A673 (cell line): ENCODE data around the gene BOD1L2. TPM values are rescaled to one million over a fixed set of nuclear protein-coding genes. Genes with fewer than 3 reads are reported as not detected.

Experiments used
- BruUV-seq: library from RNA; stranded (reverse); fragments of 400-500 nt; replicated peaks from 2 replicates; lab custom pipeline; 2021; lab: Mats Ljungman, UMichigan
- CTCF ChIA-PET: fragments of 300-600 bp; sonication (Branson Sonifier 250); formaldehyde crosslinking; loops from one replicate; lab custom pipeline; 2022; ENCODE audit warnings: antibody characterized with exemption; lab: Charles Lee
- POLR2A ChIA-PET: fragments of 300-600 bp; sonication (Branson Sonifier 250); formaldehyde crosslinking; loops from one replicate; lab custom pipeline; 2022; ENCODE audit warnings: antibody characterized with exemption; ENCODE audit not compliant: low non-redundant PET; lab: Charles Lee
- DNase-seq: peaks from one replicate; pipeline ENCODE4 v3.0.0-alpha.2; 2015; ENCODE audit warnings: low spot score
- H3K27ac ChIP-seq: fragments of 200-600 bp; sonication (generic); 2 replicates; pipeline ENCODE4 v1.5.1; 2016; ENCODE audit warnings: mixed run types, low read depth, mild to moderate bottlenecking, mixed read lengths, antibody characterized with exemption, low read length; ENCODE audit not compliant: poor library complexity, severe bottlenecking
- H3K27me3 ChIP-seq: fragments of 200-600 bp; sonication (generic); replicated peaks from 2 replicates; pipeline ENCODE4 v1.6.1; 2017; ENCODE audit warnings: mixed run types, low read depth, mild to moderate bottlenecking, mixed read lengths, antibody characterized with exemption, low read length; ENCODE audit not compliant: insufficient read depth, poor library complexity
- H3K36me3 ChIP-seq: fragments of 200-600 bp; sonication (generic); 2 replicates; pipeline ENCODE4 v1.6.1; 2016; ENCODE audit warnings: mixed run types, mild to moderate bottlenecking, mixed read lengths, antibody characterized with exemption, low read length; ENCODE audit not compliant: insufficient read depth, poor library complexity, severe bottlenecking
- H3K4me1 ChIP-seq: fragments of 200-600 bp; sonication (generic); 2 replicates; pipeline ENCODE4 v1.6.1; 2017; ENCODE audit warnings: mixed run types, mild to moderate bottlenecking, mixed read lengths, antibody characterized with exemption, low read length; ENCODE audit not compliant: insufficient read depth, poor library complexity, severe bottlenecking
- H3K4me3 ChIP-seq: fragments of 200-600 bp; sonication (generic); 2 replicates; pipeline ENCODE4 v1.5.1; 2016; ENCODE audit warnings: low read depth, mixed run types, mild to moderate bottlenecking, mixed read lengths, low read length; ENCODE audit not compliant: poor library complexity, severe bottlenecking
- H3K9me3 ChIP-seq: fragments of 200-600 bp; sonication (generic); 2 replicates; pipeline ENCODE4 v1.6.1; 2016; ENCODE audit warnings: mixed run types, low read depth, mild to moderate bottlenecking, mixed read lengths, antibody characterized with exemption, low read length; ENCODE audit not compliant: poor library complexity, severe bottlenecking
- CTCF ChIP-seq: fragments of 300-800, 200-600 bp; sonication (generic); conservative IDR thresholded peaks from 2 replicates; pipeline ENCODE4 v1.5.1; 2017; ENCODE audit warnings: low read depth, mild to moderate bottlenecking, antibody characterized with exemption, low read length, moderate library complexity, mixed read lengths
- EZH2 ChIP-seq: fragments of 200-600 bp; sonication (generic); IDR thresholded peaks from 2 replicates; pipeline ENCODE4 v1.6.1; 2017; ENCODE audit warnings: borderline replicate concordance, low read depth, mild to moderate bottlenecking, mixed read lengths, antibody characterized with exemption, low read length; ENCODE audit not compliant: poor library complexity, severe bottlenecking
- intact Hi-C: fragments of 100-400 bp; cut with micrococcal nuclease; formaldehyde crosslinking; loops from one replicate; pipeline ENCODE4 v1.10.0; 2022; ENCODE audit not compliant: unreplicated experiment
- total RNA-seq: library from RNA; stranded (reverse); gene quantifications from 2 replicates; pipeline ENCODE4 v1.2.3, GENCODE V29; 2021

Gene BOD1L2
- total RNA-seq, 1 experiment from 2014 or later, result not detected

DNA sequence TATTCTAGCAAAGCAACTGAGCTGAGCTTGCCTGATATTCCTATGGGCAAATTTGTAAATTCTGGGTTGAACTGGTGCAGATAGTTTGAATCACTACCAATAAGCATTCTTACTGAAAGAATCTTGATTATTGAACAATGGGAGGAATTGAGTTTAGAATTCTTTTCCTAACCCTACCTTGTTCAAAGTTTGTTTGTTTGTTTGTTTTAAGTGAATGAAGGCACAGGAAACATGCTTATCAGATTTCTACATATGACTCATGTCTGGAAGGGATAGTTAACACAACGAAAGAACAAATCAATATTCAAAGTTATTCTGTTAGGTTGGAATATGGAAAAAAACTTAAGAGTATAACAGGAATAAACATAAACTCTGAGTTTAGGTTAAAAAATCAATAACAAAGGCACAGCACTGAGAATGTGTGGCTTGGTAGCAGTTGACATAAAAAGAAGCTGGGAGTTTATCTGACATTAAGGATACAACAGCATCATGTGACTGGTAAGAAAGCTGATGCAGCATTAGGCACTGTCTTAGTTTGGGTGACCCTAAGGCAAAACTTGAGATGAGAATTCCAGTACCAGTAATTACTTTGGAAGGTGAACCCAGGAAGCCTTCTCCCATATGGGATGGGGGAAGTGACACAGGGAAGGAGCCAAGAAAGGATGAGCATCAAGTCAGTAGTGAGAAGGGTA, 20.9 kb downstream of the BOD1L2 start:
- Histone ChIP-seq H3K36me3 (no peaks in the 10 kb centered on the region), H3K4me3 (no peak overlapping the region), H3K4me1 (no peaks in the 10 kb centered on the region), H3K27me3 (peaks cover 22% of the 10 kb centered on the region), H3K27ac (no peak overlapping the region), H3K9me3 (no peaks in the 10 kb centered on the region)
- CTCF ChIA-PET, result no interaction called here
- no TSS peak for BruUV-seq
- no peak for DNase-seq
- intact Hi-C loops, result no loop called here
- TF ChIP-seq CTCF, result no peak
- TF ChIP-seq EZH2, result no peak
- POLR2A ChIA-PET, result no interaction called here

GRCh38 chr18:57171026-57171425, 24.1 kb downstream of the BOD1L2 start:
- H3K36me3 ChIP-seq, result no peaks in the 10 kb centered on the region
- no peak overlapping the region for H3K27ac ChIP-seq
- DNase-seq, result no peak
- peaks cover 3% of the 10 kb centered on the region for H3K9me3 ChIP-seq
- no TSS peak for BruUV-seq
- peaks cover 18% of the 10 kb centered on the region for H3K27me3 ChIP-seq
- H3K4me1 ChIP-seq, result no peaks in the 10 kb centered on the region
- POLR2A ChIA-PET, result no interaction called here
- intact Hi-C loops, result no loop called here
- TF ChIP-seq EZH2 (no peak), CTCF (no peak)
- CTCF ChIA-PET, result no interaction called here
- no peak overlapping the region for H3K4me3 ChIP-seq

- no peaks in the 10 kb centered on the region for H3K36me3 ChIP-seq
- H3K9me3 ChIP-seq, result peaks cover 3% of the 10 kb centered on the region
- POLR2A ChIA-PET, result no interaction called here
- no peak overlapping the region for H3K4me3 ChIP-seq
- no peak for DNase-seq
- no peaks in the 10 kb centered on the region for H3K4me1 ChIP-seq
- H3K27me3 ChIP-seq, result no peaks in the 10 kb centered on the region
- H3K27ac ChIP-seq, result no peak overlapping the region
- CTCF ChIA-PET, result no interaction called here
- TF ChIP-seq EZH2 (no peak), CTCF (no peak)
- intact Hi-C loops, result no loop called here
- no TSS peak for BruUV-seq
These were observed 28.6 kb downstream of the BOD1L2 start for GRCh38 chr18:57175532-57175931.
